Suppressor macrophage treated with lipopolysaccharide for 1 hour (primary cell): ENCODE results near the gene TCEANC.

ENCODE experiments used
- DNase-seq, 3 donors: peaks; one replicate each; pipeline ENCODE4 v3.0.0-alpha.2; 2020 to 2022

TCEANC gene

GRCh38 chrX:13693341-13693961, 40.5 kb downstream of the TCEANC start:
- DNase-seq, result peak; percentile 26 to 44 (median 26)

GRCh38 chrX:13694359-13694758, 41.4 kb downstream of the TCEANC start:
- DNase-seq, result no peak

- no peak for DNase-seq
Measured at GRCh38 chrX:13694983-13695382, 42.0 kb downstream of the TCEANC start.

- DNase-seq, result no peak
Measured at GRCh38 chrX:13695601-13696115, 42.7 kb downstream of the TCEANC start.

- DNase-seq, result peak; percentile 16 to 69 (median 66)
Measured at GRCh38 chrX:13697455-13697854, 44.5 kb downstream of the TCEANC start.

- no peak for DNase-seq
Measured at GRCh38 chrX:13697976-13698375, 45.0 kb downstream of the TCEANC start.

GRCh38 chrX:13698432-13698831, 45.5 kb downstream of the TCEANC start:
- DNase-seq, result no peak

- DNase-seq, result peak; percentile 48 to 54 (median 50)
Measured at GRCh38 chrX:13699183-13699826, 46.4 kb downstream of the TCEANC start.

- no peak for DNase-seq
Measured at GRCh38 chrX:13700380-13700779, 47.4 kb downstream of the TCEANC start.

- peak; percentile 23 to 38 (median 28) for DNase-seq
Measured at GRCh38 chrX:13702111-13702789, 49.3 kb downstream of the TCEANC start.

- DNase-seq, result no peak
Measured at GRCh38 chrX:13703135-13703534, 50.2 kb downstream of the TCEANC start.

GRCh38 chrX:13703589-13703988, 50.6 kb downstream of the TCEANC start:
- no peak for DNase-seq

- no peak for DNase-seq
Measured at GRCh38 chrX:13711141-13711540, 58.2 kb downstream of the TCEANC start.
